Colonic mucosa (tissue), 4 donors: ENCODE results near the gene ZSCAN21. TPM values are rescaled to one million over a fixed set of nuclear protein-coding genes. Genes with fewer than 3 reads are reported as not detected.

Source experiments
- DNase-seq: peaks from one replicate; pipeline ENCODE4 v3.0.0-alpha.2; 2020
- H3K27ac ChIP-seq: fragments of 200-600 bp; one replicate; pipeline ENCODE4 v1.8.0; 2021
- H3K27me3 ChIP-seq: fragments of 200-600 bp; one replicate; pipeline ENCODE4 v1.8.0; 2021
- H3K36me3 ChIP-seq: fragments of 200-600 bp; one replicate; pipeline ENCODE4 v1.8.0; 2021
- H3K4me1 ChIP-seq: fragments of 200-600 bp; one replicate; pipeline ENCODE4 v1.8.0; 2021; ENCODE audit warnings: mild to moderate bottlenecking
- H3K4me3 ChIP-seq: fragments of 200-600 bp; one replicate; pipeline ENCODE4 v1.8.0; 2021
- H3K9ac ChIP-seq, 2 donors: one replicate each; pipeline ENCODE4 v1.7.0; 2013; ENCODE audit warnings: control low read depth in 2 of 2, low read depth in 2 of 2, low read length in 2 of 2
- H3K9me3 ChIP-seq: fragments of 200-600 bp; one replicate; pipeline ENCODE4 v1.8.0; 2021
- intact Hi-C: fragments of 100-400 bp; cut with DNase I; formaldehyde crosslinking; loops from one replicate; pipeline ENCODE4 v1.14.1; 2022
- total RNA-seq, 2 donors: library from RNA; stranded (reverse); fragmentation: NEBNext Ultra II Directional in 1 of 2; extraction: Animal tissue kit (Norgen Biotek cat#: 25700) in 1 of 2; gene quantifications; one replicate each; pipeline ENCODE4 v1.2.1, GENCODE V29; 2021
- TF ChIP-seq, protein P1 (sequence below): fragments of 200-600 bp; IDR thresholded peaks from one replicate; pipeline ENCODE4 v1.8.0; 2022; ENCODE audit warnings: antibody characterized with exemption, mild to moderate bottlenecking
- donor health status: healthy.
- donor health status: DM: no; HTN: no; CAD: no.
- donor health status: DM: no; HTN: no; CAD: no.

Gene ZSCAN21
- total RNA-seq, 2 donors from 2014 or later = 6.2 to 7.7 TPM

DNA sequence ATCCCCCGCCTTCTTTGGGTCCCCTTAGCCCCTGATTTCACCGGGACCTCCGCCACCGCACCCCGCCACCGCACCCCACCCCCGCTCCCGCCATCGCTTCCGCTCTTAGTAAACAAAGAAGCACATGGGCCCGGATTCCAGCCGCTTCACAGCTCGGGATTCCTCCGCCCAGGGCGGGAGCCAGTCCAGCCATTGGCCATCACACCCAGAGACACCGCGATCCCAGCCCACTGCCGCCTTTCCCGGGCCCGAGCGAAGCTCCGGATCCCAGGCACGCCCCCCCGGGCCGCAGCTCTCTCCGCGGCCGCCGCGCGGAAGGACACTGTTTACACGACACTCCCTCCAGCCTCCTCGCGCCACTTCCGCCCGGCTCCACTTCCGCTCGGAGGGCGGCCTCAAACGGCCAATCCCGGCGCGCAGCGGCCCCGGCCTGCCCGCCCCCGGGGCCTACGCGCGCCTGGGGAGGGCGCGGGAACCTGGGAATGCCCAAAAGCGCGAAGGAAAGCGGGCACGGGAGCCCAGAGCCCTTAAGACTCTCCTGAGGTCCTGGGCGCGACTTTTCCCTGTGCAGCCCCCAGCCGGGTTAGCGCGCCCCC lies 50.9 kb downstream of the ZSCAN21 start:
- Histone ChIP-seq H3K36me3 (peaks cover 18% of the 10 kb centered on the region), H3K27ac (peak overlapping the region; percentile 95), H3K4me3 (peak overlapping the region; percentile 95), H3K9ac (peak overlapping the region; percentile 40 to 91), H3K27me3 (no peaks in the 10 kb centered on the region), H3K4me1 (peaks cover 5% of the 10 kb centered on the region), H3K9me3 (no peaks in the 10 kb centered on the region)
- peak; percentile 91 for DNase-seq
- intact Hi-C loops = no loop called here
- TF ChIP-seq, protein P1, sequence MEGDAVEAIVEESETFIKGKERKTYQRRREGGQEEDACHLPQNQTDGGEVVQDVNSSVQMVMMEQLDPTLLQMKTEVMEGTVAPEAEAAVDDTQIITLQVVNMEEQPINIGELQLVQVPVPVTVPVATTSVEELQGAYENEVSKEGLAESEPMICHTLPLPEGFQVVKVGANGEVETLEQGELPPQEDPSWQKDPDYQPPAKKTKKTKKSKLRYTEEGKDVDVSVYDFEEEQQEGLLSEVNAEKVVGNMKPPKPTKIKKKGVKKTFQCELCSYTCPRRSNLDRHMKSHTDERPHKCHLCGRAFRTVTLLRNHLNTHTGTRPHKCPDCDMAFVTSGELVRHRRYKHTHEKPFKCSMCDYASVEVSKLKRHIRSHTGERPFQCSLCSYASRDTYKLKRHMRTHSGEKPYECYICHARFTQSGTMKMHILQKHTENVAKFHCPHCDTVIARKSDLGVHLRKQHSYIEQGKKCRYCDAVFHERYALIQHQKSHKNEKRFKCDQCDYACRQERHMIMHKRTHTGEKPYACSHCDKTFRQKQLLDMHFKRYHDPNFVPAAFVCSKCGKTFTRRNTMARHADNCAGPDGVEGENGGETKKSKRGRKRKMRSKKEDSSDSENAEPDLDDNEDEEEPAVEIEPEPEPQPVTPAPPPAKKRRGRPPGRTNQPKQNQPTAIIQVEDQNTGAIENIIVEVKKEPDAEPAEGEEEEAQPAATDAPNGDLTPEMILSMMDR = no peak

GRCh38 chr7:100101016-100101862 lies 51.7 kb downstream of the ZSCAN21 start, which contains the start of the genes AP4M1 and MCM7:
TSS of gene AP4M1 (plus strand) at chr7:100101643. CDS start at chr7:100101715, 72 bp downstream.
TSS of gene MCM7 (minus strand) at chr7:100101397. CDS start at chr7:100101294, 103 bp downstream.
- no peaks in the 10 kb centered on the region for H3K9me3 ChIP-seq
- H3K4me3 ChIP-seq = peak within 1 kb of the TSS; percentile 95
- peak within 1 kb of the TSS; percentile 95 for H3K27ac ChIP-seq
- no peaks in the 10 kb centered on the region for H3K27me3 ChIP-seq
- peaks cover 5% of the 10 kb centered on the region for H3K4me1 ChIP-seq
- H3K36me3 ChIP-seq = peaks cover 11% of the 10 kb centered on the region
- TF ChIP-seq, protein P1 = no peak
- DNase-seq = peak; percentile 99
- peak within 1 kb of the TSS; percentile 72 to 91 for H3K9ac ChIP-seq
- intact Hi-C loops = no loop called here

DNA sequence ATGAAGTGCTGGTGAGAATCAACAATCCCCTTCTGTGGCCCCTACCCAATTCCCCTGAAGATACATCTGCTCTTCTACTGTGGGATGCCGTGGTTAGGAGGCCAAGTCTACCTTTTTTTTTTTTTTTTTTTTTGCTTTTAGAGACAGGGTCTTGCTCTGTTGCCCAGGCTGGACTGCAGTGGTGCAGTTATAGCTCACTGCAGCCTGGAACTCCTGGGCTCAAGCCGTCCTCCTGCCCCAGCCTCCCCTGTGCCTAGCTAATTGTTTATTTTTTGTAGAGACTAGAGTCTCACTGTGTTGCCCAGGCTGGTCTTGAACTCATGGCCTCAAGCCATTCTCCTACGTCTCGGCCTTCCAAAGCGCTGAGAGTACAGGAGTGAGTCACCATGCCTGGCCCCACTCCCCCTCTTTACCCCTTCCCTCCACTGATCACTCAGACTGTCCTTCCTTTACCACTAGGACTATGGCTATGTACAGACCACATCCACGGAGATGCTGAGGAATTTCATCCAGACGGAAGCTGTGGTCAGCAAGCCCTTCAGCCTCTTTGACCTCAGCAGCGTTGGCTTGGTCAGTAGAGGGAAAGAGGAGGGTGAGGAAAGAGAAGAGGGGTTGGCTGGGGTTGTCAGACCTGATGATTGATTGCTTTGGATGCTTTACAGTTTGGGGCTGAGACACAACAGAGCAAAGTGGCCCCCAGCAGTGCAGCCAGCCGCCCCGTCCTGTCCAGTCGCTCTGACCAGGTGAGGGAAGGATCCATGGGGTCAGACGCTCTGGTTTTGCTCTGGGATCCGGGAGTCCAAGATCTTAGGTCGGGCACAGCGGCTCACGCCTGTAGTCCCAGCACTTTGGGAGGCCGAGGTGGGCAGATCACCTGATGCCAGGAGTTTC lies 53.6 kb downstream of the ZSCAN21 start:
- H3K9me3 ChIP-seq = no peaks in the 10 kb centered on the region
- intact Hi-C loops = no loop called here
- H3K27me3 ChIP-seq = no peaks in the 10 kb centered on the region
- TF ChIP-seq, protein P1 = no peak
- H3K36me3 ChIP-seq = peaks cover 3% of the 10 kb centered on the region
- H3K4me1 ChIP-seq = peaks cover 5% of the 10 kb centered on the region
- H3K27ac ChIP-seq = no peak overlapping the region
- H3K9ac ChIP-seq = no peak overlapping the region
- no peak for DNase-seq
- no peak overlapping the region for H3K4me3 ChIP-seq

DNA sequence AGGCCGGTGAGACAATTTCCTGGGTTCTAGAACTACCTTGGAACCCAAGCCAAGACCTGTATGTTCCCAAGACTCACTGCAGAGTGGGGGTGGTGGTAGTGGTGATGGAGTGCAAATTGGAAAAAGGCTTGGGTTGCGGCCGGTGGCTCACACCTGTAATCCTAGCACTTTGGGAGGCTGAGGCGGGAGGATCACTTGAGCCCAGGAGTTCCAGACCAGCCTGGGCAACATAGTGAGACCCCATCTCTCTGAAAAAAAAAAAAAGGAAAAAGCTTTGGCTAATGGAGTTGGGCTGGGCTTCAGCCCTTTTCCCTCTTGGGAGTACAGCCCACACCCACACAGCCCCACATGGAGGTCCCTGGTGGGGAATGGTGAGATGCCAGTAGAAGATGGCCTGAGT lies 56.0 kb downstream of the ZSCAN21 start:
- TF ChIP-seq, protein P1 = no peak
- no peak for DNase-seq
- no peaks in the 10 kb centered on the region for H3K9me3 ChIP-seq
- H3K36me3 ChIP-seq = no peaks in the 10 kb centered on the region
- no peaks in the 10 kb centered on the region for H3K27me3 ChIP-seq
- no peak overlapping the region for H3K4me3 ChIP-seq
- H3K4me1 ChIP-seq = no peaks in the 10 kb centered on the region
- no peak overlapping the region for H3K27ac ChIP-seq
- intact Hi-C loops = no loop called here
- no peak overlapping the region for H3K9ac ChIP-seq

- Histone ChIP-seq H3K4me1 (no peaks in the 10 kb centered on the region), H3K9ac (no peak overlapping the region), H3K27me3 (no peaks in the 10 kb centered on the region), H3K36me3 (no peaks in the 10 kb centered on the region), H3K9me3 (no peaks in the 10 kb centered on the region), H3K27ac (no peak overlapping the region), H3K4me3 (no peak overlapping the region)
- intact Hi-C loops = no loop called here
- TF ChIP-seq, protein P1 = no peak
- DNase-seq = no peak
Measured at GRCh38 chr7:100106633-100107032, 57.1 kb downstream of the ZSCAN21 start.
